Endothelial cell (in vitro differentiated cells): Measurements from ENCODE around the gene NRP2. TPM values are rescaled to one million over a fixed set of nuclear protein-coding genes. Genes with fewer than 3 reads are reported as not detected.

Experiments
- DNase-seq: peaks from one replicate; pipeline ENCODE4 v3.0.0; 2021; ENCODE audit warnings: low spot score
- H3K27ac Mint-ChIP-seq: one replicate; pipeline ENCODE4 v1.8.0; 2021; ENCODE audit warnings: mixed read lengths, inconsistent platforms; ENCODE audit not compliant: unreplicated experiment
- H3K27me3 Mint-ChIP-seq: one replicate; pipeline ENCODE4 v1.8.0; 2021; ENCODE audit warnings: mild to moderate bottlenecking, moderate library complexity, mixed read lengths, inconsistent platforms; ENCODE audit not compliant: unreplicated experiment
- H3K36me3 Mint-ChIP-seq: one replicate; pipeline ENCODE4 v1.8.0; 2021; ENCODE audit warnings: mild to moderate bottlenecking, low read depth, mixed read lengths, inconsistent platforms; ENCODE audit not compliant: unreplicated experiment
- H3K4me1 Mint-ChIP-seq: one replicate; pipeline ENCODE4 v1.8.0; 2021; ENCODE audit warnings: mild to moderate bottlenecking, mixed read lengths, inconsistent platforms; ENCODE audit not compliant: unreplicated experiment
- H3K4me3 Mint-ChIP-seq: one replicate; pipeline ENCODE4 v1.8.0; 2021; ENCODE audit warnings: mild to moderate bottlenecking, mixed read lengths, inconsistent platforms; ENCODE audit not compliant: unreplicated experiment
- H3K9me3 Mint-ChIP-seq: one replicate; pipeline ENCODE4 v1.8.0; 2021; ENCODE audit warnings: mixed read lengths, inconsistent platforms; ENCODE audit not compliant: unreplicated experiment
- CTCF ChIP-seq: fragments of 200-600 bp; sonication (generic); IDR thresholded peaks from one replicate; pipeline ENCODE4 v1.5.0; 2021; ENCODE audit warnings: antibody characterized with exemption; ENCODE audit not compliant: unreplicated experiment
- long read RNA-seq: library from polyadenylated mRNA; unstranded; transcript quantifications from one replicate; pipeline ENCODE4 v2.0.0, GENCODE V29; 2020; ENCODE audit not compliant: unreplicated experiment
- total RNA-seq: library from RNA; stranded (reverse); fragmentation: NEBNext Ultra II Directional; extraction: Animal tissue kit (Norgen Biotek cat#: 25700); gene quantifications from one replicate; pipeline ENCODE4 v1.2.1, GENCODE V29; 2021; ENCODE audit not compliant: unreplicated experiment

The NRP2 gene
- total RNA-seq: 258 TPM
- long read RNA-seq, partial matches to known transcripts: 19 of 62 reads
- long read RNA-seq, other reads (novel, unspliced or antisense): 40 of 62 reads

GRCh38 chr2:205682239-205682970 is at the start of gene NRP2:
Gene NRP2, plus strand, starts transcription at chr2:205682501. Its CDS starts 790 bp downstream, at chr2:205683291.
- peaks cover 52% of the 10 kb centered on the region for H3K4me1 Mint-ChIP-seq

GRCh38 chr2:205633994-205634393 is 48.3 kb upstream of the NRP2 start:
- H3K27me3 Mint-ChIP-seq: no peaks in the 10 kb centered on the region
- peaks cover 13% of the 10 kb centered on the region for H3K4me1 Mint-ChIP-seq
- no peak for TF ChIP-seq CTCF
- H3K27ac Mint-ChIP-seq: no peak overlapping the region
- no peaks in the 10 kb centered on the region for H3K9me3 Mint-ChIP-seq
- H3K4me3 Mint-ChIP-seq: no peak overlapping the region
- DNase-seq: no peak
- no peaks in the 10 kb centered on the region for H3K36me3 Mint-ChIP-seq

More at GRCh38 chr2:205682239-205682970, at the start of gene NRP2:
- Mint-ChIP-seq H3K27ac (peak within 1 kb of the TSS; percentile 84), H3K27me3 (peaks cover 21% of the 10 kb centered on the region), H3K9me3 (no peaks in the 10 kb centered on the region), H3K4me3 (peak within 1 kb of the TSS; percentile 97), H3K36me3 (peaks cover 23% of the 10 kb centered on the region)
- TF ChIP-seq CTCF: no peak
- DNase-seq: peak; percentile 81

GRCh38 chr2:205636549-205637319 is 45.6 kb upstream of the NRP2 start:
- Mint-ChIP-seq H3K36me3 (peaks cover 8% of the 10 kb centered on the region), H3K9me3 (no peaks in the 10 kb centered on the region), H3K4me1 (peaks cover 13% of the 10 kb centered on the region), H3K4me3 (no peak overlapping the region), H3K27me3 (no peaks in the 10 kb centered on the region), H3K27ac (no peak overlapping the region)
- no peak for TF ChIP-seq CTCF
- DNase-seq: no peak

GRCh38 chr2:205637320-205637602 is 45.0 kb upstream of the NRP2 start:
- Mint-ChIP-seq H3K36me3 (peaks cover 8% of the 10 kb centered on the region), H3K9me3 (no peaks in the 10 kb centered on the region), H3K27me3 (no peaks in the 10 kb centered on the region), H3K27ac (no peak overlapping the region), H3K4me3 (no peak overlapping the region), H3K4me1 (peaks cover 17% of the 10 kb centered on the region)
- TF ChIP-seq CTCF: no peak
- DNase-seq: no peak
